Activated CD4-positive, alpha-beta T cell treated with anti-CD3 and anti-CD28 coated beads for 24 hours (primary cell): ENCODE results near the gene EFNA2.

Source experiments
- DNase-seq, 2 donors: peaks; one replicate each; pipeline ENCODE4 v3.0.0-alpha.2; 2020; ENCODE audit warnings: low read depth in 2 of 2

The EFNA2 gene

DNA sequence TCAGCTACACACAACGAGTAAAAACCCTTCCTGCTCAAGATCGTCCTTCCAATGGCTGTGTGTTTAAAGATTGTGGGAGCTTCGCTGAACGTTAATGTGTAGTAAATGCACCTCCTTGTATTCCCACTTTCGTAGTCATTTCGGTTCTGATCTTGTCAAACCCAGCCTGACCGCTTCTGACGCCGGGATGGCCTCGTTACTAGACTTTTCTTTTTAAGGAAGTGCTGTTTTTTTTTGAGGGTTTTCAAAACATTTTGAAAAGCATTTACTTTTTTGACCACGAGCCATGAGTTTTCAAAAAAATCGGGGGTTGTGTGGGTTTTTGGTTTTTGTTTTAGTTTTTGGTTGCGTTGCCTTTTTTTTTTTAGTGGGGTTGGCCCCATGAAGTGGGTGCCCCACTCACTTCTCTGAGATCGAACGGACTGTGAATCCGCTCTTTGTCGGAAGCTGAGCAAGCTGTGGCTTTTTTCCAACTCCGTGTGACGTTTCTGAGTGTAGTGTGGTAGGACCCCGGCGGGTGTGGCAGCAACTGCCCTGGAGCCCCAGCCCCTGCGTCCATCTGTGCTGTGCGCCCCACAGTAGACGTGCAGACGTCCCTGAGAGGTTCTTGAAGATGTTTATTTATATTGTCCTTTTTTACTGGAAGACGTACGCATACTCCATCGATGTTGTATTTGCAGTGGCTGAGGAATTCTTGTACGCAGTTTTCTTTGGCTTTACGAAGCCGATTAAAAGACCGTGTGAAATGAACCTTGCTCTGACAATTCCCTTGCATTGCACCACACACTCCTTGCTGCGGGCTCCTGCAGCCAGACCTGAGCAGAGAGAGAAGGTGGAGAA is 13.0 kb upstream of the EFNA2 start:
- DNase-seq, result no peak

DNA sequence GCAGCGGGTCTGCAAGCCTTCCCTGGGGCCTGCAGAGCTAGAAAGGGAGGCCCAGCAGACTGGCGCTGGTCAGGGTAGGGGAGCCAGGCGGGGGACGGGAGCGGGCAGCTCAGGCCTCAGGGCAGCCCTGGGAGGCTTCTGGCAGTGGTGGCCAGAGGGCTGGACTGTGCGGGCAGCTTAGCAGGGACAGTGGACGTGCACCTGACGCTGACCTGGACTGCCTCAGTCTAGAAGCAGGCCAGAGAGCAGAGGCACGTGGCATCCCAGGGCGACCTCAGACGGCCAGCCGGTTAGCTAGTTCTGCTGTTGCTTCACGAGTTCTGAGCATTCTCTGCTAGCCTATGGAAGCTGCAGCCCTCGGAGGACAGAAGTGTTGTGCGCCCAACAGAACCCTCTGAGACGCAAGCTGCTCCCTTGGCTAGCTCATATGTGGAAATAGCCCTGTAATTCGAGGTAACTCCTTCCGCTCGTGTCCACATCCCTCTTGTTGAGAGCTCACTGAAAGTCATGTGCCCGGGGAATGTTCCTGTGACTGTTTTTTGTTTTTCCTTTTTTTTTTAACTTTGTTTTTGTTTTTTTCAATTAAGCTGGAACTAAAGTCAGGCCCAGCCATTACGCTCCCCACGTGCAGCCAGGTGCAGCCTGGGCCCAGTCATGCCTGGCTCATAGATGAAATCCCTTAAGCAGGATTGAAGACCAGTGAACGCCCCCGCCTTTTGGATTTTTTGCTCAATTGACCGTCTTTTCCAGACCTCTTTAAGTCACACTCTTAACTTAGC is 12.2 kb upstream of the EFNA2 start:
- no peak for DNase-seq

DNA sequence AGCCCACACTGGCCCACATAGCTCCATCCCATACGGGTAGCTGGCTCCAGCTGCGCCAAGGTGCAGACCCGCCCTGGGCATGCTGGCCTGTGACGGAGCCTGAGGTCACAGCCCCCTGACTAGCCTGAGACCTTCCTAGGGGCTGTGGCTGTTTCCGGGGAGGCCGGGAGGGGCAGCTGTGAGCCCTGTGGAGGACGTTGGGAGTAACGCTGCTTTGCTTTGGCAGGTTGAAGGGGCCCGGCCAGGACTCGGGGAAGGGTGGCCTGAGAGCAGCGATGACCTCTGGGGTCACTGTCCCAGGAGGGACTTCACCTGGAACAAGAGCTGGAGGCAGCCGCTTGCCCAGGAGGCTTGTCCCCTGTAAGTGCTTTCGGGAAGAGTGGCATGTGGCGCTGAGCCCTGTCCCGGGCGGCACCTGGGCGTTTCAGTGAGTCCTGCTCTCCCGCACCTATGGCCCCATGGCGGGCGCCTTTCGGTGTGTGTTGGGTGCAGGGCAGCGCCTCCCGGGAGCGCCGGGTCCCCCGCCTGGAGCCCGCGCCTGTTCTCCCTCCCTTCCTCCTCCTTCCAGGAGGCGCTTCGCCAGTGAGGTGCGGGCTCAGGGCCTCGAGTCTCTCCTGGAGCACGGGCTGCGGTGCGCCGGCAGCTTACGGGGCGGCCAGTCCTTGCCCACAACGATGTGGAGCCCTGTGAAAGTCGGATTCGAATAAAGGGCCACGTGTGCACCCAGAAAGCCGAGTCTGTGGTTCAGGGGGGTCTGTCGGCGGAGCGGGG is 11.4 kb upstream of the EFNA2 start:
- no peak for DNase-seq

DNA sequence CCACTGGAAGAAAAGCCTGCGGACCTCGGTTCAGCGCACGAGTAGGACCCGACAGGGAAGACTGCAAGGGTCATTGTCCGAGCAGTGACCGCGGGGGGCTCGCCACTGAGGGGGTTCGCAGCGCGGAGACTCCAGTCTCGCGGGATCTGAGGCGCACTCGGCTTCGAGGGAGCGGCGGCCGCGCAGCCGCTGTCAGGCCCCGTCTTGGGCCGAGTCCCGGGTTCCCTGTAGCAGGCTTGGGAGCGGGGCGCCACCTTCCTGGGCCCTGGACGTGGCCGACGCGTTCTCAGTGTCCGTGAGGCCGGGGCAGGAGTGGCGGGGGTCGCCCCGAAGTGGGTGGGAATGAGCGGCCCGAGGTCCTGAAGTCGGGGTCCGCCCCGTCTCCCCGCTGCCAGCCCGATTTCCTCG is 10.8 kb upstream of the EFNA2 start:
- no peak for DNase-seq

DNA sequence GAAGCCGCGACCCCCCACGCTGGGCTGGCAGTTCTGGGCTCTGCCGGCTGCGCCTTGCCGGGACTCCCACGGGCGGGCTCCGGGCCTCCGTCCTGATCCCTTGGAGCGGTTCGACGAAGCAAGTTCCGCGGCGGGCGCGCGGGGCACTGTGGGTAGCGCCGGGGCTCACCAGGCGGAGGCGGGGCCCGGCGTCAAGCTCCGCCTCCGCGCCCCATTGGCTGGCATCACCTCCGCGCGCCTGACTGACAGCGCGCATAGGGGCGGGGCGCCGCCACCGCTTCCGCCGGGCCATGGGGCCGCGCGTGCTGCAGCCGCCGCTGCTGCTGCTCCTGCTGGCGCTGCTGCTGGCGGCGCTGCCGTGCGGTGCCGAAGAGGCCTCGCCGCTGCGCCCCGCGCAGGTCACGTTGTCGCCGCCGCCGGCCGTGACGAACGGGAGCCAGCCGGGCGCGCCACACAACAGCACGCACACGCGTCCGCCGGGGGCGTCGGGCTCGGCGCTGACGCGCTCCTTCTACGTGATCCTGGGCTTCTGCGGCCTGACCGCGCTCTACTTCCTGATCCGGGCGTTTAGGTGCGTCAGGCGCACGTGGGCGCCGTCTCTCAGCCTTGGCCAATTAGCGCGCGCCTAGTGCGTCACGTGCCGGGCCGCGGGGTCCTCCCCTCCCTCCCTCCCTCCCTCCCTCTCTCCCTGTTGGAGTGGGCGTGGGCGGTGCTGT is 10.3 kb upstream of the EFNA2 start, which contains the start of gene FAM174C:
Gene FAM174C, plus strand, starts transcription at position 271 of the 716 bp plus-strand sequence. Its CDS starts 20 bp downstream, at position 291.
- peak; percentile 87 to 94 for DNase-seq

DNA sequence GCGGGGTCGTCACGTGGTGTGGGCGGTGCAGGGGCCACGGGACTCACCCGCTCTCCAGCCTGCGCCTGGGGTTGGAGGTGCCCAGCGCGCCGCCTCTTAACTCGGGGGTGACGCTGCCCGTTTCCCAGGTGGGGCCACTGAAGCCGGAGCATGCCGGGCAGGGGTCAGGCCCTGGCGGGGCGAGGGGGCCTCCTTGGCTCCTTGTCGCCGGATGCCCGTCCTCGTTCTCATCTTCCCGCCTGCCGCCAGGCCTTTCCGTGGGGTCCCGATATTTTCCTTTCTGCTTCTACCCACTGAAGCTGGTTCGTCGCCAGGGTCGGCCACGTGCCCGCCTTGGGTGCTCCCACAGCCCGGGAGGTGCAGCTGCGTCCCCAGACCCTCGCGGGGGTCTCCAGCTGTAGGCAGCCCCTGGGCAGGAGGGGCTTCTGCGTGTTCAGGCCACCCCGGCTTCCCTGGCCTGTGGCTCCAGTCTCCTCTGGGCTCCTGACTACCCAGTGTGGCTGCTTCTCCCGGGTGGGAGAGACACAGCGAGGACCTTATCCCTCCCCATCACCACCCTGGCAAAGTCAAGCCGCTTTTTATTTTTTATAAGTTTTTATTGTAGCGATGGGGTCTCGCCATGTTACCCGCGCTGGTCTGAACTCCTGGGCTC is 9.6 kb upstream of the EFNA2 start:
- no peak for DNase-seq

DNA sequence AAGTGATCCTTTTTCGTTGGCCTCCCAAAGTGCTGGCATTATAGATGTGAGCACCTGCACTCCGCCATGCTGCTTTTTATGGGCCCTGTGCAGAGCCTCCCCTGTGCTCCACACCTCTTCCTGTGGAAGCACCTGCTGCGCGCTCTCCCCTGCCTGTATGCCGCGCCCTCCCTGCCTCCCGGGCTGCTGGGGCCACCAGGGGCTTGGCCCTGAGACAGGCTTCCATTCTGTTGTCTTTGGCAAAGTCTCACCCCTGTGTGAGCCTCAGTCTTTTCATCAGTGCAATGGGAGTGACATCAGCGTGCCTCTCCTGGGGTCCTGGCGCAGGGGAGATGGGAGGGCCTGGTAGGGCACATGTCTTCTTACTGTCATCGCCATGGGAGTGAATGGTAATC is 9.0 kb upstream of the EFNA2 start:
- DNase-seq, result no peak

DNA sequence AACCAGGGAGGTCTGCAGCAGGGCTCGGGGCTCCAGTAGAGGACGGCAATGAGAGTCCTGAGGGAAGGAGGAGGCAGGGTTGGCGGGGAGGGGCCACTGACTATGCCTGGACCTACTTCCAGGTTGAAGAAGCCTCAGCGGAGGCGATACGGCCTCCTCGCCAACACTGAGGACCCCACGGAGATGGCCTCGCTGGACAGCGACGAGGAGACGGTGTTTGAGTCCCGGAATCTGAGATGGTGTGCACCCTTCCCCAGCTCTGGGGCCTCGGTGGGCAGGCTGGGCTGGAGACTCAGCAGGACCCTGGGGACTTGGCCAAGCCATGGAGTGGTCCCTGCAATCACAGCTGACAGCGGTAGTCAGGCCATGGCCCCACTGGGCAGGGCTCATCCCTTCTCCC is 8.6 kb upstream of the EFNA2 start:
- no peak for DNase-seq

DNA sequence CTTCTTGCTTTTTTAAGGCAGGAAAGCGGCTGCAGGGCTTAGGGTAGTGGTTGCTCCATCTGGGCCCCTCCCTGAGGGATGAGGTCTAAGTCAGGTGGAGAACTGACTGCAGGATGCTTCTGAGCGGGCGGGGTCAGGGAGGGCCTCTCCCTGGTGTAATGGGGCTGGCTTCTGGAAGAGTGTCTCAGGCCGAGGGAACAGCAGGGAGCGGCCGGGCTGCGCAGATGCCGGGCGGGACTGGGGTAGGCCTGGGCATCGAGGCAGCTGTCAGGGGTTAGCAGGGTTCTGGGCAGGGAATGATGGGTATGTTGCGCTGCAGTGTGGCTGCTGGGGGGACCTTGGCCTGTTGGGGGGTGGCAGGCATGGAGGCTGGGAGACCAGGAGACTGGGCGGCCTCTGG is 7.6 kb upstream of the EFNA2 start:
- DNase-seq, result no peak

DNA sequence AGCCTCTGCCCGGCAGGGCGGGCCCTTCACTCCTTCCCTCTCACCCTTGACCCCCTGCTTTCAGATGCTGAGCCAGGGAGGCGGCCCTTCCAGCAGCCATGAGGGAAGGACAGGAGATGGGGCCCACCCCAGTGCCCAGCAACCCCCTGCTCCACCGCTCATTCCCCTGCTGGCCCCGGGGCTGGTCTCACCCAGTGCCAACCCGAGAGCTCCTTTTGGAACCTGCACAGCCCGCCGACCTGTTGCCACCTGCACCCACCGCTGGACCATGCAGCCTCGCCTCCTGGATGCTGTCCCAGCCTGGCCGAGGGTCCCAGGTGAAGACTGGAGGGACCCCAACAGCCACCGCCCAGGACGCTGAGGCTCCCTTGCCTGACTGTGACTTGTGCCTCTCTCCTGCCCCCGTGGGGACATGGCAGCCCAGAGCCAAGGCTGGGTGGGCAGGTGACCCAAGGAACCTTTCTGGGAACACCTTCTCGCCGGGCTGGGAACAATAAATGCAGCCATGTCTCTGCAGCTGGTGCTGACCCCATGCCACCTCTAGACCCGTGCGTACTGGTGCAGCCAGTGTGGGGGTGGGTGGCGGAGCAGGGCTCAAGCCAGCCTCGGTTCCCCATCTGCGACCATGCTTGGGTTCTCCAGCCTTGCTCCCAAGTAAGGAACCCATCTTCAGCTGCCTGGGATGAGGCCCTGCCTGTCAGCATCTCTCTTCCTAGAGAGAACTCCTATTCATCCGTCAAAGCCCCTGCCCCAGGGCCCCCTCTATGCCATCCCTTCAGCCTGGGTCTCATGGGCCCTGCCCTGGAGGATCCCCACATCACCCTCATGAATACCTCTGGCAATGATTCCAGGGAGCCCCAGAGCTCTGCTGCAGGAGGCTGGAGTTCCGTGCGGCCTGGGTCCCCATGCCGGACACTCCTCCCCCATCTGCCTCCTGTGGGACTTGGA is 6.7 kb upstream of the EFNA2 start:
- no peak for DNase-seq

DNA sequence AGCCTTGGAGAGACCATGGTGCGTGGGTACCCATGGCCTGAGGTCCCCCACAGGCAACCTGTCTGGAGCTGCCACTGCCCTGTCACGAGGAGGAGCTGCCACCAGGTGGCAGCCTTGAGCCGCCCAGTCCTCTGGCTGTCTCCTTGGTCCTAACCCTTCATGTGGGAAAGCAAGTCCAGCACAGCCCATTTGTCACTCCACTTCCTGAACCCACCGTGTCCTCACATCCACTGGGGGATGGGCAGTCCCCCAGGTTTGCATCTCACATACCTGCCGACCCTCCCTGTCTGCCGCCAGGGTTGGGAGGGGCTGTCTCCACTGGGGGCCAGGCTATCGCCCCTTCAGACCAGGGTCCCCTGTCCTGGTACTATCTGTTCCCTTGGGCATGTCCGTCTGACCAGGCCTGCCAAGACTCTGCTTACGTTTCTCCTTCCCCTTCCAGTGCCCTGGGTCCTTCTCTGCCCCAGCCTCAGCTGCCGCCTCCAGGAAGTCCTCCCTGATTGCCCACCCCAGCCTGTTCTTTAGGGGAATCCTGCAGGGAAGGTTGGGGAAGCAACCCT is 5.8 kb upstream of the EFNA2 start:
- DNase-seq, result peak; percentile 67 to 75

DNA sequence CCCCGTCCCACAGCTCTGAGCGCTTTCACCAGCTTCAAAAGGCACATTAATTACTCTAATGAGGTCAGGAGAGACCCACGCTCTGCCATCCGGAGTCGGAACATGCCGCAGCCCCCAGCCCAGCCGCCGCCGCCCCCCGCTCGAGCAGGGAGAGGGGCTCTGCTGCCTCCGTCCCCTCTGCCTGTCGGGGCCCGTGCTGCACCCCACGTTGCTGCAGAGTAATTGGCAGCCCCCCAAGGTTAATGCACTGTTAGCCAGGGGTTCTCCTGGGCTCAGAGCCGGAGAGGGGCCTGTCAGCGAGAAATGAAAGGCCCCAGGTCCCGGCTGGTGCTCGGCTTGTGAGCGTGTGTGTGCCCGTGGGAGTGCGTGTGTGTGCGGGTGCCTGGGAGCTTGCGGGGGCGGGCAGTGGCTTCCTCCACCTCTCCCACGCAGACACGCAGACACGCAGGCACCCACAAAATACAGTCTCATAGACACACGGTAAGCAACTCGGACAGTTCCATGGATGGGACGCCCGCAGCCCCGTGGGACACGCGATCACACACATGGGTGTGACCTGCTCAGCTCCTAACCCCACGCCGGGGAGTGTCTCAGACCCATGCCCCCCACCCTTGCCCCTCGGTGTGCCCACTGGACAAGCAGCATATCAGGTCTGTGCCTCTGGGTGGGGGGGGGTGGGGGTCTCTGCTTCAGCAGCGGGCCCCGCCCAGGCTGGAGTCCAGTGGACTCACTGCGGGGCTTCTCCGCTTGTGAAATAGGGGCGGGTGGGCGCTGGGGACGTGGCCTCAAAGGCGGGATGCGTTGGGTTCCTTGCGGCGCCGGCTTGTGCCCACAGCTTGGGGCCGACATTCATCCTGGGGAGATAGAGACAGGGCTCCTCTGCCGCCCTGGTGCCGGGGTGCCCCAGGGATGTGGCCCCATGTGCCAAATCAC is 4.8 kb upstream of the EFNA2 start:
- DNase-seq, result no peak

DNA sequence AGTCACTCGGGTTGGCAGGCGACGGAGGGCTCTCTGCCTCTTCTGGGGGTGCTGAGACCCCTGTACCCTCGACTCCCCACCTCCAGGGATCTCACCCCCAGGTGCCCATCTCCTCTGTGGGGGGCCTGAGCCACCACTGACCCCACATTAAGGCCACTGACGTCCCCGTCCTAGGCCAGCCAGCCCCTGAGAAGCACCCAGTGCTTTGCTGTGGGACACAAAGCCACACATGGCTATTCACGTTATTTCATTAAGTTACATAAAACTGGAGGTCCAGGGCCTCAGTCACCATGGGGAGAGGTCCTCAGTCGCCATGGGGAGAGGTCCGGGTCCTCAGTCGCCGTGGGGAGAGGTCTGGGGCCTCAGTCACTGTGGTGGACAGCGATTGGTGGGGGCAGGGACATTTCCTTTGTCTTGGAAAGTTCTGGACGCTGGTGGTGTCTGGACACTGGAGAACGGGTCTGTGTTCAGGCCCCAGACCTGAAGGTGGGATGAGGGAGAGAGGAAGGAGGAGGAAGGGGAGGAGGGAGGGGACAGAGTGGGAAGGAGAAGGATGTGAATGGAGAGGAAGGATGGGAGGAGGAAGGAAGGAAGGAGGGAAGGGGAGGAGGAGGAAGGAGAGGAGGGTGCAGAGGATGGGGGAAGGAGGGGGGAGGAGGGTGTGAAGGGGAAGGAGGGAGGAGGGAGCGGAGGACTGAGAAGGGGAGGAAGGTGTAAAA is 3.9 kb upstream of the EFNA2 start:
- no peak for DNase-seq

DNA sequence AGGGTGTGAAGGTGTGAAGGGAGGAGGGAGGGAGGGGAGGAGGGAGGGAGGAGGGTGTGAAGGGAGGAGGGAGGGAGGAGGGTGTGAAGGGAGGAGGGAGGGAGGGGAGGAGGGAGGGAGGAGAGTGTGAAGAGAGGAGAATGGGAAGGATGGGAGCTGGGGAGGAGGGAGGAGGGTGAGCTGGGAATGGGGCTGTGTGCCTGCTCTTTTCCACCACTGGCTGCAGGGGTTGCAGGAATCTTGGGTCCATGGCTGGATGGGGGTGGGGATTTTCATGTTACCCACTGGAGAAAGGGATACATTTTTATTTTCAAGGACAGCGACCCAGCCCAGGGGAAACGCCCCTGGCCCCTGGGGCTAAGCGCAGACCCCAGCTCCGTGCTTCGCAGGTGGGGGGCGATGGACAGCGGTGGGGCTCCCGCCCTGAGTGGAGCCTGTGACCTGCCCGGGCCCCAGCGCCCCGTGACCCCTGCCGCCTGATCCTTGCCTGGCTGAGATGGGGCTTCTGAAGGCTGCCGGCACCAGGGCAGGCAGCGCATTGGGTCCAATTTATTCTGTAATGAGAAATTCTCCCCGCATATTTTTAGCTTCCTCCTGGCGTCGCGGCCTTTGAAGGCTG is 3.0 kb upstream of the EFNA2 start:
- no peak for DNase-seq

DNA sequence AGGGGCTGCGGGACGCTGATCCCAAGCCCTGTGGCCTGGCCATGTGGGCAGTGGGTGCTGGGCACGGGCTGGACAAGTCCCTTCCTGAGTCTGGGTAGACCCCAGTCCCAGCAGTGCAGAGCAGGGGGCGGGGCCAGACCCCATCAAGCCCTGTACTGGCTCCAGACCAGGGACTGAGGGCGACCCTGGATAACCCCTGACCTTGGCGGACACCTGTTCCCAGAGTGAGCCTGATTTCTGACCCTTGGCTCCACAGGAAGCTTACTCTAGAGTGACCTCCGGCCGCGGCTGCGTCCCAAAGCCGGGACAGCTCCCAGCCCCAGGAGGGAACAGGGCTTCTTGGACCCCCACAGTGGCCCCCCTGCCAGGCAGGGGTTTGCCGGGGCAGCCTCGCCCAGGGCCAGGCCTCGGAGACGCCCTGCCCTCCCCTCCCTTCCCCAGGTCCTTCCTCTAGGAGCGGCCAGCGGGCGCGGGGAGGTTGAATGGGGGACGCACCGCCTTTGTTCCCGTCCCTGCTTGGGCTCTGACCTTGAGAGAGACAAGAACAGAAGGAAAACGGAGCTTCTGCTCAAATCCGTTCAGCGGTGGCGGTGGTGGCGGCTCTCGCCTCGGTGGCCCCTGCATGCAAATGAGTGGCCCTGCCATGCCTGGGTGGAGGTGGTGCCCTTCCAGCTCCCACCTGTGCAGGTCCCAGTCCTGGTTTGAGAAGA is 2.3 kb upstream of the EFNA2 start:
- DNase-seq, result no peak

DNA sequence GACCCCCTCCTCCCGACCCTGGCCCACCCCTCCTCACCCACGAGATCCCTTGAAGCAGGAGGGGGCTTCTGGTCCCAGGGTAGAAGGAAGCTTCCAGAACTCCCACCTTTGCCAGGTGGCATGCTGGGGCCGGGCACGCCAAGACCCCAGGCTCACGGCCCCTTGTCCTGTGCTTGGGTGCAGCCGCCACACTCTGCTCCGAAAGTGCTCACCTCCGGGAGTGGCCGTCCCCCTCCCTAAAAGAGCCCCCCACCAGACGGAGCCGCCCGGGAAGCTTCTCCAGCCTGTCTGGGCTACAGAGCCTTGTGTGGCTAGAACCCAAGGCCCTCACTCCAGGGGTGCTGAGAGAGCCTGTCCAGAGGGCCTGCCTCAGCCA is 1.8 kb upstream of the EFNA2 start:
- no peak for DNase-seq
